Naive thymus-derived CD4-positive, alpha-beta T cell (primary cell): ENCODE measurements around the gene DIAPH2. TPM values are rescaled to one million over a fixed set of nuclear protein-coding genes. Genes with fewer than 3 reads are reported as not detected.
A peak's percentile ranks its signal among the peaks of the same experiment; 100 is the strongest.

Experiments used
- ATAC-seq: fragments of 150-1000 bp; cut with Tn5 transposase; 2 replicates; pipeline ENCODE4 v1.10.0; 2021; ENCODE audit warnings: mild to moderate bottlenecking, moderate library complexity
- CTCF ChIA-PET: fragments of 350-600 bp; sonication (Branson Sonifier 250); formaldehyde crosslinking; loops from one replicate; lab custom pipeline; 2021; ENCODE audit warnings: antibody characterized with exemption; lab: Charles Lee
- POLR2A ChIA-PET: fragments of 350-600 bp; sonication (Branson Sonifier 250); formaldehyde crosslinking; loops from one replicate; lab custom pipeline; 2021; ENCODE audit warnings: antibody characterized with exemption, inconsistent platforms; lab: Charles Lee
- DNase-seq, 9 donors: peaks; one replicate each; pipeline versions ENCODE4 v3.0.0 to v3.0.0-alpha.2; 2020 to 2022; ENCODE audit warnings: mixed read lengths in 1 of 9
- H3K27ac ChIP-seq: one replicate; pipeline ENCODE4 v1.7.0; 2013; ENCODE audit warnings: mild to moderate bottlenecking, low read depth, low read length, moderate library complexity
- H3K27me3 ChIP-seq, 2 donors: one replicate each; pipeline ENCODE4 v1.7.0; 2013; ENCODE audit warnings: low read length in 2 of 2, mild to moderate bottlenecking in 2 of 2, moderate library complexity in 2 of 2; ENCODE audit not compliant: control insufficient read depth in 2 of 2, insufficient read depth in 2 of 2
- H3K36me3 ChIP-seq, 3 experiments: 1 replicate in 2 of 3; 2 replicates in 1 of 3; pipeline ENCODE4 v1.7.0; 2013; ENCODE audit warnings: low read length in 3 of 3, mild to moderate bottlenecking in 3 of 3, moderate library complexity in 1 of 3; ENCODE audit not compliant: insufficient read depth in 3 of 3, control insufficient read depth in 2 of 3
- H3K4me1 ChIP-seq, 2 donors: one replicate each; pipeline ENCODE4 v1.7.0; 2013; ENCODE audit warnings: low read length in 2 of 2, mild to moderate bottlenecking in 2 of 2, moderate library complexity in 1 of 2; ENCODE audit not compliant: control insufficient read depth in 2 of 2, insufficient read depth in 2 of 2
- H3K4me3 ChIP-seq: 2 replicates; pipeline ENCODE4 v1.7.0; 2013; ENCODE audit warnings: mild to moderate bottlenecking, low read length
- H3K9me3 ChIP-seq, 3 experiments: 1 replicate in 2 of 3; 2 replicates in 1 of 3; pipeline ENCODE4 v1.7.0; 2013; ENCODE audit warnings: low read length in 3 of 3; ENCODE audit not compliant: control insufficient read depth in 2 of 3
- H3K27ac Mint-ChIP-seq, 9 donors: one replicate each; pipeline ENCODE4 v1.8.0; 2020 to 2022; ENCODE audit warnings: mixed read lengths in 9 of 9, mild to moderate bottlenecking in 8 of 9, moderate library complexity in 5 of 9, inconsistent platforms in 2 of 9
- H3K27me3 Mint-ChIP-seq, 5 donors: one replicate each; pipeline ENCODE4 v1.8.0; 2021 to 2022; ENCODE audit warnings: mixed read lengths in 5 of 5, mild to moderate bottlenecking in 1 of 5
- H3K36me3 Mint-ChIP-seq, 5 donors: one replicate each; pipeline ENCODE4 v1.8.0; 2020 to 2022; ENCODE audit warnings: mixed read lengths in 5 of 5, mild to moderate bottlenecking in 3 of 5, inconsistent platforms in 1 of 5
- H3K4me1 Mint-ChIP-seq, 7 donors: one replicate each; pipeline ENCODE4 v1.8.0; 2020 to 2022; ENCODE audit warnings: mixed read lengths in 7 of 7, mild to moderate bottlenecking in 3 of 7, inconsistent platforms in 1 of 7
- H3K4me3 Mint-ChIP-seq, 10 donors: one replicate each; pipeline ENCODE4 v1.8.0; 2020 to 2022; ENCODE audit warnings: mild to moderate bottlenecking in 10 of 10, mixed read lengths in 10 of 10, moderate library complexity in 6 of 10, inconsistent platforms in 2 of 10
- H3K9me3 Mint-ChIP-seq, 11 donors: one replicate each; pipeline ENCODE4 v1.8.0; 2020 to 2022; ENCODE audit warnings: mixed read lengths in 11 of 11, mild to moderate bottlenecking in 4 of 11, inconsistent platforms in 1 of 11, moderate library complexity in 1 of 11
- intact Hi-C, 2 donors: fragments of 100-400 bp; cut with micrococcal nuclease; formaldehyde crosslinking; loops; one replicate each; pipeline ENCODE4 v1.15.1; 2023
- polyA plus RNA-seq, 2 donors: library from polyadenylated mRNA; unstranded; fragments of 300-500 nt; fragmentation: Illumina TruSeq; gene quantifications; one replicate each; pipeline ENCODE4 v1.2.3, GENCODE V29; 2021
- total RNA-seq, 6 experiments: library from RNA in 5 of 6; stranded (reverse) in 5 of 6; gene quantifications; 1 replicate in 5 of 6; 2 replicates in 1 of 6; pipeline ENCODE4 v1.2.3 and lab custom pipeline; 2021 to 2026

Gene DIAPH2
- total and polyA plus RNA-seq, 7 experiments from 2014 or later = 4.2 to 23.9 (median 6.9) TPM

DNA sequence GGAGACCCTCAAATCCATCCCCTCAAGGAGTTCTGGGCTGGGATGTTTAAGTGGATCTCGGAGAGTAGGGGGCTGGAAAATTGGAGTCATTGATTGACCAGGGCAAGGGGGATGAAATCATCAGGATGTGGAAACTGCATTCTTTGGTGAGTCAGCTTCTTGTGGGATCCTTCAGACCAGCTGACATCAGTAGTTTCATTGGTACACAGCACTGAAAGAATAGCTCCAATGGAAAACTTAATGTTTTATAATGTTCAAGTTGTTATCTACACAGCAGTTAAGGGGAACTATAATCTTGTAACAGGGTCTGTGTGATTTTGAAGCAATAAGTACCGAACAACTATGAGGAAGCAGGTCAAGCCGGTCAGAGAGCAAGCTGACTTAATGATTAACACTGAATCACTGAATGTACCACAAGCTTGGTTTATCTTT is 705.1 kb downstream of the DIAPH2 start:
- H3K4me1 ChIP-seq = no peaks in the 10 kb centered on the region
- ATAC-seq = no peak
- no peaks in the 10 kb centered on the region for H3K27me3 Mint-ChIP-seq
- H3K36me3 ChIP-seq = no peaks in the 10 kb centered on the region
- no peak for DNase-seq
- H3K36me3 Mint-ChIP-seq = peaks cover 0 to 12% (median 10%) of the 10 kb centered on the region in 5 donors
- no peak overlapping the region for H3K27ac Mint-ChIP-seq
- ChIA-PET CTCF (no interaction called here), POLR2A (no interaction called here)
- no peak overlapping the region for H3K4me3 ChIP-seq
- H3K4me1 Mint-ChIP-seq = peaks cover 0 to 8% (median 0%) of the 10 kb centered on the region in 7 donors
- H3K27ac ChIP-seq = no peak overlapping the region
- intact Hi-C loops = no loop called here
- peaks cover 0 to 1% (median 0%) of the 10 kb centered on the region in 11 donors for H3K9me3 Mint-ChIP-seq
- no peaks in the 10 kb centered on the region for H3K27me3 ChIP-seq
- H3K4me3 Mint-ChIP-seq = no peak overlapping the region
- H3K9me3 ChIP-seq = no peaks in the 10 kb centered on the region

- POLR2A ChIA-PET = no interaction called here
Measured at GRCh38 chrX:97397371-97397770, 712.7 kb downstream of the DIAPH2 start.

GRCh38 chrX:97398030-97398551 is 713.4 kb downstream of the DIAPH2 start:
- CTCF ChIA-PET = no interaction called here
- peak overlapping the region in 1 of 9 donors; percentile 88 for H3K27ac Mint-ChIP-seq
- no peaks in the 10 kb centered on the region for H3K4me1 ChIP-seq
- POLR2A ChIA-PET = no interaction called here
- H3K27me3 Mint-ChIP-seq = no peaks in the 10 kb centered on the region
- H3K36me3 Mint-ChIP-seq = no peaks in the 10 kb centered on the region
- intact Hi-C loops = loop anchor here in 1 of 2 donors (5.0 kb wide), 1 partner anchor 164 kb away; no protein-coding TSS in a partner anchor
- H3K27ac ChIP-seq = no peak overlapping the region
- no peaks in the 10 kb centered on the region for H3K9me3 ChIP-seq
- peaks cover 4 to 47% (median 7%) of the 10 kb centered on the region in 7 donors for H3K4me1 Mint-ChIP-seq
- H3K36me3 ChIP-seq = no peaks in the 10 kb centered on the region
- peak overlapping the region in 1 of 10 donors; percentile 74 for H3K4me3 Mint-ChIP-seq
- ATAC-seq (no peak), DNase-seq (no peak)
- H3K9me3 Mint-ChIP-seq = no peaks in the 10 kb centered on the region
- H3K4me3 ChIP-seq = no peak overlapping the region
- H3K27me3 ChIP-seq = no peaks in the 10 kb centered on the region

More at GRCh38 chrX:97397371-97397770, 712.7 kb downstream of the DIAPH2 start:
- peaks cover 0 to 3% (median 0%) of the 10 kb centered on the region in 5 donors for H3K36me3 Mint-ChIP-seq
- Histone ChIP-seq H3K36me3 (no peaks in the 10 kb centered on the region), H3K27ac (no peak overlapping the region), H3K27me3 (no peaks in the 10 kb centered on the region), H3K4me1 (no peaks in the 10 kb centered on the region), H3K9me3 (no peaks in the 10 kb centered on the region), H3K4me3 (no peak overlapping the region)
- intact Hi-C loops = loop anchor here in 1 of 2 donors (5.0 kb wide), 1 partner anchor 165 kb away; no protein-coding TSS in a partner anchor
- no peaks in the 10 kb centered on the region for H3K9me3 Mint-ChIP-seq
- ATAC-seq (no peak), DNase-seq (no peak)
- peaks cover 4 to 45% (median 7%) of the 10 kb centered on the region in 7 donors for H3K4me1 Mint-ChIP-seq
- no peak overlapping the region for H3K4me3 Mint-ChIP-seq
- H3K27me3 Mint-ChIP-seq = no peaks in the 10 kb centered on the region
- H3K27ac Mint-ChIP-seq = peak overlapping the region in 1 of 9 donors; percentile 88
- CTCF ChIA-PET = no interaction called here

DNA sequence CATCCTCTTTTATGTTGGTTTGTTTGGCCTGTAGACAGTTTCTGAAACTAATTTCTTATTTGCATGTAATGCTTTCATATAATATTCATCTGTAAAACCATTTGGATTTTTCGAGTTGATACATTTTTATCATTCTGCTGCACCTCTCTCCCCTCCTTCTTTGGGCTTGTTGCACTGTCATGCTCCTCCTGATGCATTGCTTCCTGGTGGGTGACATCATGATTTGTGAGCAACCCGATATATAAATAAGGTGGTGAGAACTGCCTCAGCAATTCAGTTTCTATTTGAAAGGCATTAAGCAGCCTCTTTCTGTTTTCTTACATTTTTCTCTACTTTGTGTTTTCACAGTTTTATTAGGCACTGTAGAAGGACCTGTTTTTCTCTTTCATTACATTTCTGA is 714.8 kb downstream of the DIAPH2 start:
- ATAC-seq (no peak), DNase-seq (no peak)
- POLR2A ChIA-PET = no interaction called here
- Histone ChIP-seq H3K9me3 (no peaks in the 10 kb centered on the region), H3K27ac (no peak overlapping the region), H3K27me3 (no peaks in the 10 kb centered on the region), H3K36me3 (no peaks in the 10 kb centered on the region), H3K4me3 (no peak overlapping the region), H3K4me1 (no peaks in the 10 kb centered on the region)
- CTCF ChIA-PET = no interaction called here
- Mint-ChIP-seq H3K27ac (peak overlapping the region in 1 of 9 donors; percentile 88), H3K27me3 (no peaks in the 10 kb centered on the region), H3K4me3 (peak overlapping the region in 1 of 10 donors; percentile 43), H3K9me3 (no peaks in the 10 kb centered on the region), H3K4me1 (peaks cover 4 to 47% (median 7%) of the 10 kb centered on the region in 7 donors), H3K36me3 (no peaks in the 10 kb centered on the region)
- intact Hi-C loops = loop anchor here in 1 of 2 donors (5.0 kb wide), 1 partner anchor 163 kb away; no protein-coding TSS in a partner anchor

- Histone ChIP-seq H3K36me3 (no peaks in the 10 kb centered on the region), H3K27me3 (no peaks in the 10 kb centered on the region), H3K4me1 (no peaks in the 10 kb centered on the region), H3K9me3 (no peaks in the 10 kb centered on the region), H3K4me3 (no peak overlapping the region), H3K27ac (no peak overlapping the region)
- H3K27me3 Mint-ChIP-seq = no peaks in the 10 kb centered on the region
- peaks cover 4 to 47% (median 7%) of the 10 kb centered on the region in 7 donors for H3K4me1 Mint-ChIP-seq
- ChIA-PET CTCF (no interaction called here), POLR2A (no interaction called here)
- intact Hi-C loops = no loop called here
- no peaks in the 10 kb centered on the region for H3K36me3 Mint-ChIP-seq
- ATAC-seq = no peak
- H3K27ac Mint-ChIP-seq = no peak overlapping the region
- no peak overlapping the region for H3K4me3 Mint-ChIP-seq
- DNase-seq = no peak
- no peaks in the 10 kb centered on the region for H3K9me3 Mint-ChIP-seq
Measured at GRCh38 chrX:97400492-97400891, 715.9 kb downstream of the DIAPH2 start.

DNA sequence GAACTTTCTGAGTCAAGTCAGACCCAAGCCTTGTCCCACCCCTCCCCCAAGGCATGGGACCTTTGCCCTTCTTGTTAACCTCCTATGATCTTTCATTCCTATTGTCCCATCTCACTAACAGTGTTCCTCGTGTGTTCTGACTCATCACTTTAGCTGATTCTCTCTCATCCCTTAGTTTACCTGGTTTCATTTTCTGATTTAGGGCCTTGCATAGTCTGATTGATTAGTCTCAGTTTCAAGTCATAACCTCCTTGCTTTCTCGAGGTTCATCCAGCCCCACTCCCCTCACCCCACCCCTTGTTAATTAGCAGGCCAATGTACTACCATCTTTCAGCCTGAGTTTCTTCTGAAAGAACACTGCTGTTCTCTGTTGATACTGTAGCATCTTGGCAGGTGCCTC is 716.5 kb downstream of the DIAPH2 start:
- Histone ChIP-seq H3K4me3 (no peak overlapping the region), H3K36me3 (no peaks in the 10 kb centered on the region), H3K27me3 (no peaks in the 10 kb centered on the region), H3K27ac (no peak overlapping the region), H3K4me1 (no peaks in the 10 kb centered on the region), H3K9me3 (no peaks in the 10 kb centered on the region)
- DNase-seq (no peak), ATAC-seq (no peak)
- H3K27me3 Mint-ChIP-seq = no peaks in the 10 kb centered on the region
- H3K4me1 Mint-ChIP-seq = peaks cover 4 to 47% (median 7%) of the 10 kb centered on the region in 7 donors
- intact Hi-C loops = no loop called here
- CTCF ChIA-PET = no interaction called here
- no peaks in the 10 kb centered on the region for H3K36me3 Mint-ChIP-seq
- H3K27ac Mint-ChIP-seq = peak overlapping the region in 1 of 9 donors; percentile 79
- no peaks in the 10 kb centered on the region for H3K9me3 Mint-ChIP-seq
- H3K4me3 Mint-ChIP-seq = peak overlapping the region in 2 of 10 donors; percentile 46 to 64
- POLR2A ChIA-PET = no interaction called here

DNA sequence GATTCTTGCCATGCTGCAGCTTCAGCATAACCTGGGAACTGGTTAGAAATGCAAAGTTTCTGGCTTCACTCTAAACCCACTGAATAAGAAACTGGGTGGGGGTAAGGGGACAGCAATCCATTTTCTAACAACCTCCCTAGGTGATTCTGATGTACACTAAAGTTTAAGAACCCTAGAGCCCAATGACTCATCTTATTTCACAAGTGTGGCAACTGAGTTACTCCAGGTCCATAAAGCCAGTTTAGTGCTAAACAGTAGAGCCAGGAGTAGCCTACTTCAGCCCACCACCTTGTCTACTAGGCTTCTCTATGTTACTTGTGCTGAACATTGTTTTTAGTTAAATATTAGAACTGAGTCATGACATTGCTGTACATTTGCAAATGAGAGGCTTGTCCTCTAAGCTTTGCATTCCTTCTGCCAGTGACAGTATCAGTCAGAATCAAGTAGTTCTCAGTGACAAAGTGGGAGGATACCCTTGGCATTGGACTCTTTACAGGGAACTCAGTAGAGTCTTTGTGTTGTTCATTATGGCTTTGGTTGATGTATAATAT is 717.0 kb downstream of the DIAPH2 start:
- intact Hi-C loops = no loop called here
- H3K27me3 ChIP-seq = no peaks in the 10 kb centered on the region
- POLR2A ChIA-PET = no interaction called here

More for the DNA sequence above, 717.0 kb downstream of the DIAPH2 start:
- H3K27me3 Mint-ChIP-seq = no peaks in the 10 kb centered on the region
- H3K4me3 Mint-ChIP-seq = peak overlapping the region in 1 of 10 donors; percentile 64
- Histone ChIP-seq H3K27ac (no peak overlapping the region), H3K36me3 (no peaks in the 10 kb centered on the region), H3K9me3 (no peaks in the 10 kb centered on the region), H3K4me3 (no peak overlapping the region), H3K4me1 (no peaks in the 10 kb centered on the region)
- peak overlapping the region in 1 of 9 donors; percentile 5 for H3K27ac Mint-ChIP-seq
- CTCF ChIA-PET = no interaction called here
- peaks cover 4 to 47% (median 7%) of the 10 kb centered on the region in 7 donors for H3K4me1 Mint-ChIP-seq
- H3K9me3 Mint-ChIP-seq = no peaks in the 10 kb centered on the region
- no peaks in the 10 kb centered on the region for H3K36me3 Mint-ChIP-seq
- ATAC-seq = no peak
- no peak for DNase-seq
